ENCODE results near the gene IFNL3.

DNA sequence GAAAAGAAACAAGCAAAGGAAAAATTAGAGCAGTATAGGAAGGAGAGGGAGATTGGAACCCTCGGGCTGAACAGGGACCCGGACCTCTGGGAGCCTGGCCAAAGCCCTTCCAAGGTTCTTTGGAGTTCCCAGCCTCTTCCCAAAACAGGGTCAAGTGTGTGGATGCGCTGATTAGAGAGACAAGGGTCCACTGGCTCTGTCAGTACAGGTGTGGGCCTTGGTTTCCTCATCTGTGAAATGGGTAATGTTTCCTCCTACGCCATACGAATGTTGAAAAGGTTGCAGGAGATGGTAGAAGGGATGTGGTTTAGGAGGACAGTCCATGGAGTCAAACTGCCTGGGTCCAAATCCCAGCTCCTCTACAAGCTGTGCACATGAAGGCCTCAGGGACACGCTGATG, 38.7 kb downstream of the IFNL3 start:
- TF ChIP-seq, protein P1, sequence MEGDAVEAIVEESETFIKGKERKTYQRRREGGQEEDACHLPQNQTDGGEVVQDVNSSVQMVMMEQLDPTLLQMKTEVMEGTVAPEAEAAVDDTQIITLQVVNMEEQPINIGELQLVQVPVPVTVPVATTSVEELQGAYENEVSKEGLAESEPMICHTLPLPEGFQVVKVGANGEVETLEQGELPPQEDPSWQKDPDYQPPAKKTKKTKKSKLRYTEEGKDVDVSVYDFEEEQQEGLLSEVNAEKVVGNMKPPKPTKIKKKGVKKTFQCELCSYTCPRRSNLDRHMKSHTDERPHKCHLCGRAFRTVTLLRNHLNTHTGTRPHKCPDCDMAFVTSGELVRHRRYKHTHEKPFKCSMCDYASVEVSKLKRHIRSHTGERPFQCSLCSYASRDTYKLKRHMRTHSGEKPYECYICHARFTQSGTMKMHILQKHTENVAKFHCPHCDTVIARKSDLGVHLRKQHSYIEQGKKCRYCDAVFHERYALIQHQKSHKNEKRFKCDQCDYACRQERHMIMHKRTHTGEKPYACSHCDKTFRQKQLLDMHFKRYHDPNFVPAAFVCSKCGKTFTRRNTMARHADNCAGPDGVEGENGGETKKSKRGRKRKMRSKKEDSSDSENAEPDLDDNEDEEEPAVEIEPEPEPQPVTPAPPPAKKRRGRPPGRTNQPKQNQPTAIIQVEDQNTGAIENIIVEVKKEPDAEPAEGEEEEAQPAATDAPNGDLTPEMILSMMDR (conservative IDR thresholded peaks at IDR 0.05; ENCODE audit: low read depth, low read length): no peak
- TF ChIP-seq EZH2 (IDR thresholded peaks at IDR 0.05; ENCODE audit: low read length, unreplicated experiment) (no peak), EZH2phosphoT487 (IDR thresholded peaks at IDR 0.05; ENCODE audit: borderline replicate concordance, low read length) (no peak)

Measured in PC-3 (cell line).